ENCODE measurements around the gene PRKCQ.
"Not testable (repeated sequence)": the region's sequence is repeated elsewhere in the genome, so short reads cannot be mapped to it uniquely, and the experiment has no call there.

Gene PRKCQ

DNA sequence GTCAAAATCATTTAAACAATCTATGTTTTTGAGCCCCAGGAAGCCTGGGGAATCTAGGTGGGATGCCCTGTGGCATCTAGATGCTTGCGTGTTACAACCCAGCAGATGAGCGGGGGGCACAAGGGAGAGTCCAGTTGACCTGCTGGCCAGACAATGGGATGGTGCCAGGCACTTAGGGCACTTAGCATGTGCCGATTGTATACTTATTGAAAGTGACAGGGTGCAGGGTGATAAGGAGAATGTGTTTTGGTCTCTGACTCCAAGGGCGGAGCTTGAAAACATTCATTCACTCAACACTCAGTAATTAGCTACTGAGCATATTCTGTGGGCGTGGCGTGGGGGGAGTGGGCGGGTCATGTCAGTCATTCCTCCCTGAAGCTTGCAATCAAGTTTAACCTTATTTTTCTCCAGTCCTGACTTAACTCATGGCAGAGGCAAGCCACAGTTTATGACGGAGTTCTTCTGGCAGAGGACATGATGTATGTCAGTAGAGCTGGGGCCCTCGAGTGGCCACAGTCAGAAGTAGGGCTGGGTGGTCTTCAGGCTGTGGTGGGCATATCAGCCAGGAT lies 115.1 kb downstream of the PRKCQ start:
- no peak overlapping the region for H3K4me3 ChIP-seq (ENCODE audit: low read depth, low read length)

DNA sequence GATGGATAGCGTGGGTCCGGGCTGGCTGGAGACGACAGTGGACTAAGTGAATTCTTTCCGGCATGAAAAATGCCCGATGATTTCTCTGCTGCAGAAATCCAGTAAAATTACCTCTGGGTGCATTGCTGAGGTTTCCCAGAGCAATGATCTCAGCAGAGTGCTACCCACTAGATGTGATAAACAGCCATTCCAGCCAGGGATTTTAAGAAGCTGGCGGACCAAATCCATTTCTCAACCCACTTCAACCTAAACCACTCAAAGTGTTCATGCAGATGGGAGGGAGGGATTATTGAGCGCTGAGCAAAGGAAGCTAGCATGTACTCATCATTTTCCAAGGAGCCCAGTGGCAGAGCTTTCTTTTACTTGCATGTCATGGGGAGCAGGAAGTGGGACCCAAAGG lies 116.7 kb downstream of the PRKCQ start:
- no peak overlapping the region for H3K4me3 ChIP-seq (ENCODE audit: low read depth, low read length)

DNA sequence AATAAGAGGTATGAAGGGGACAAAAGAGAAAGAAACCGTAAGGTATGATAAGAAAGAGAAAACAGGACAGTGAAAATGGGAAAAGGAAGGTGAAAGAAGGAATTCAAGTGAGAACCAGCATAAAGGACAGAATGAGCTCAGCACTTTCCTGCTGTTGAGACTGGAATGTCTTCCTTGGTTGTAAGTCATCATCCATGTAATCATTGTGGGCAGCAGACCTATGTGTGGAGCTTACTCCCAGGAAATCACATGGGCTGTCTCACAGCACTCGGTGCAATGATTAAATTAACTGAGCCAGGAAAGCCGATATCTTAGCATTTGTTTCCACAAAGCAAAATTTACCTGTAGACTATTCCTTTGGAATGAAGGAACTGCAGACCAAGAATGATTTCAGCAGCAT lies 118.1 kb downstream of the PRKCQ start:
- H3K4me3 ChIP-seq (ENCODE audit: low read depth, low read length), result no peak overlapping the region

DNA sequence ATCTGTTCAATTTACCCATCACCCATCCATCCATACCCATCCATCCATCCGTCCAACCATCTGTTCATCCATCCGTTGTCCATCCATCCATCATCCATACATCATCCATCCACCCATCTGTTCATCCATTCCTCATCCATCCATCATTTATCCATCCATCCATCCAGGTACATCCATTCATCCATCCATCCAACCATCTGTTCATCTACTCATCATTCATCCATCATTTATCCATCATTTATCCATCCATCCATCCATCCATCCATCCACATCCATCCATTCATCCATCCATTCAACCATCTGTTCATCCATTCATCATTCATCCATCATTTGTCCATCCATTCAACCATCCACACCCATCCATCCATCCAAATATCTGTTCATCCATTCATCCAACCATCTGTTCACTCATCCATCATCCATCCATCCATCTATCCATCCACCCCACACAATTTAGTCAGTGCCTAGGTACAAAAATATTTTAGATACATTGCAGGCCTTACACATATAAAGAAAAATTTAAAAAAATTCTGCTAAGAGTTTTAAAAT lies 119.1 kb downstream of the PRKCQ start:
- no peak overlapping the region for H3K4me3 ChIP-seq (ENCODE audit: low read depth, low read length)

DNA sequence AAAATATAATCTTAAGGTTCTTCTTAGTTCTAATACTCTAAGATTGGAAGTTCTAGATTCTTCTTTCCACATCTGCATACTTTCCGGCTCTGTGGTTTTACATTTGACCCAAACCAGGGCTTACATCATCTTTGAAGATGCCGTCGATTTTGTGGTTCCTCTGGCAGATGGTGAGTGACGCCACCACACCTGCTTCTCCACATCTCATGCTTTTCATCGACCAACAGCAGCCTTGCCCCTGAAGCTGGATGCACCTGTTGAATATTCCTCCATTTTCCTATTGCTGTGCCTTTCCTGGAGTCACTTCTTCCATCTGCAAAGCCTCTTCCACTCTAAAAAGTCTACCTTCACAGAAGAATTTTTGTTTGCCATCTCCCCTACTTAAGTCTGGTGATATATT lies 121.3 kb downstream of the PRKCQ start:
- no peak overlapping the region for H3K4me3 ChIP-seq (ENCODE audit: low read depth, low read length)

DNA sequence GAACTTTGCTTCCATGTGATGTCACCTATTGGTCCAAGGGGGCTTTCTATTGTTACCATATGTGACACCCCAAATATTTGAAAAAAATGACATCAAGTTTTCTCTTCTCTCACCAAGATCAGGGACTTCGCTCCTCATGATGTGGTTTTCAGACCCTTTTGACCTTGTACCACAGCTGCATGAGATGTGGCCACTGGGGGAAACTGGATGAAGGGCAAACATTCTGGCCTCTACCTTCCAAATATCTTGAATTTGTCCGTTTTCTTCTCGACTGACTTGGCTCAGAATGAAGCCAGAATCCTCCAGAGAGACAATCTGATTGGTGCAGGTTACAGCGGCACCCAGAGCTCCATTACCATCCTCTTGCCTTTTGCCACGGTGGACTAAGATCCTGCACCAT lies 122.7 kb downstream of the PRKCQ start:
- no peak overlapping the region for H3K4me3 ChIP-seq (ENCODE audit: low read depth, low read length)

DNA sequence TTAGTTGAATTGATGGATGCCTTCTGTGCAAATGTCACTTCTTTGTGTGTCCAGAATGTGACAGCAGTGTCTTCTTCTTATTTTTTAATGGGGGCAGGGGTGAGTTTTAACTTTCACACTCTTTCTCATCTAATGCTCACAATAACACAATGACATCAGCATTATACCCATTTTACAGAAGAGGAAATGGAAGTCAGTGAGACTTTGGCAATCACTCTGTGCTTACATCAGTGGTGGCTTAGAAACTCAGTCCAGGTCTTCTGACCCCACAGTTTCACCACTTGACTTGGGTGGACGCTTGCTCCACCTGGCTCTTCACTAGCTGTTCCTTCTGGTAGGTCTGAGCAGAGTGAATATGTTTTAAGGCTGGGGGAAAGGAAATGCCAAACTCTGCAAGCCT lies 124.0 kb downstream of the PRKCQ start:
- H3K4me3 ChIP-seq (ENCODE audit: low read depth, low read length), result no peak overlapping the region

DNA sequence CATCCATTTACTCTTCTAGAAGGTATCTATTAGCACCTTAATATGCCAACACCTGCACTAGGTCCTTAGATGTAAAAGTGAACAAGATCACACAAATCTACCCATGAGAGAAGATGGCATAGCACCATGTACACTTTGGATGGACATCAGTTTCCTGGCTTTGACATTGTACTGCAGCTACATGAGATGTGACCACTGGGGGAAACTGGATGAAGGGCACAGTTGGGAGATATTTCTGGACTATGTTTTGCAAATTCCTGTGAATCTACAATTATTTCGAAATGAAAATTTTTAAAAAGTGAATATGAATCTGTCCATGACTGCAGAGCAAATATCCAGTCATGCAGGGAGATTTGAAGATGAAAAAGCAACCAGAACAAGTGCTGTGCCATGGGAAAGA lies 124.5 kb downstream of the PRKCQ start:
- H3K4me3 ChIP-seq (ENCODE audit: low read depth, low read length), result no peak overlapping the region

DNA sequence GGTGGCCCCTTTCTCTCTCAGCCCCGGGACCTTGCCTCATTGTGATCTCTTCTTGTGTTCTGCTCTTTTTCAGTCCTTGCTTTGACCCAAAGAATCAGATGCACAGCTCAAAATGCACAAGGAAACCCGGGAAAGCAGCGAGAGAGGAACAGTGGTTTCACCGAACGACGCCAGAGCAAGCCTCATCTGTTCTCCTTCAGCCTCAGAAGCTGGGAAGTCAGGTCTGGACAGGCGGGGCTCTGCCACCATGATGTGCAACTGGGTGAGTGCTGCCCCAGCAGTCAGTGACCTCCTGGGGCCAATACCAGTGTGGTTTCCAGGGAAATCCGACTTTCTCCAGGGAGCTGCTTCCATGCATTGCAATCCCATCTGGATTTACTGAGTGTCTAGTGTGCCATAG lies 133.4 kb downstream of the PRKCQ start:
- no peak overlapping the region for H3K4me3 ChIP-seq (ENCODE audit: low read depth, low read length)

DNA sequence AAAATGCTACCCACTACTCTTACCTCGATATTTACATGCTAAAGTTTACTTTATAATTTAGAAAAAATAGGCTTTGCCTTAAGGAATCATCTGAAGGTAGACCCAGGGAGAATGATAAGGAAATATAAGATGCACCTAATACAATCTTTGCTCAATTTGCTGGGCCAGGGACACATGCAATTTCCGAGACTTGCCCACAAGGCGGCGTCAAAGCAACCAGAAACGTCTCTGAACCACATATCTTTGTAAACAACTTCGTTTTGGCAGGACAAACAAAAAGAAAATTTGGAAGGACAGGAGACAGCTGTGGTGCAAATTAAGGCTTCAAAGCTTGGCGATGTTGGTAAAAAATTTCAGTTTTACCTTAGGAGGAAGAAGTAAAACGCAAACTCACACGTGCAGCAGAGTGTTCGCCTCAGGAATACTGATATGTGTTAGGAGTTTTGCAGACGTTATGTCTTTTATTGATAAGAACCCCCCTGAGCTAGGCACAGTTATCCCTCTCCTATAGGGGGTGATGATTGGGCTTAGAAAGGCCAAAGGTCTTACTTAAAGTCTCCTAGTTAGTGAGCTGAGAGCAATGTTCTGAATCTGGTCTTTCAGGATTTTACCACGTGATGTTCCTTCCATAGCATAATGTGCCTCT lies 134.3 kb downstream of the PRKCQ start:
- H3K4me3 ChIP-seq (ENCODE audit: low read depth, low read length), result no peak overlapping the region

DNA sequence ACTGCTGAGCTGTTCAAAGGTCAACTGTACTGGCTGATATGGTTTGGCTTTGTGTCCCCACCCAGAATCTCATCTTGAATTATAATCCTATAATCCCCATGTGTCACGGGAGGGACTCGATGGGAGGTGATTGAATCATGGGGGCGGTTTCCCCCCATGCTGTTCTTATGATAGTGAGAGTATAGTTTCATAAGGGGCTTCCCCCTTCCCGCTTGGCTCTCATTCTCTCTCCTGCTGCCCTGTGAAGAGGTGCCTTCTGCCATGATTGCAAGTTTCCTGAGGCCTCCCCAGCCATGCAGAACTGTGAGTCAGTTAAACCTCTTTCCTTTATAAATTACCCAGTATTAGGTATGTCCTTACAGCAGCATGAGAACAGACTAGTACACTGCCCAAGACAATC lies 140.2 kb downstream of the PRKCQ start:
- H3K4me3 ChIP-seq (ENCODE audit: low read depth, low read length), result not testable (repeated sequence)

DNA sequence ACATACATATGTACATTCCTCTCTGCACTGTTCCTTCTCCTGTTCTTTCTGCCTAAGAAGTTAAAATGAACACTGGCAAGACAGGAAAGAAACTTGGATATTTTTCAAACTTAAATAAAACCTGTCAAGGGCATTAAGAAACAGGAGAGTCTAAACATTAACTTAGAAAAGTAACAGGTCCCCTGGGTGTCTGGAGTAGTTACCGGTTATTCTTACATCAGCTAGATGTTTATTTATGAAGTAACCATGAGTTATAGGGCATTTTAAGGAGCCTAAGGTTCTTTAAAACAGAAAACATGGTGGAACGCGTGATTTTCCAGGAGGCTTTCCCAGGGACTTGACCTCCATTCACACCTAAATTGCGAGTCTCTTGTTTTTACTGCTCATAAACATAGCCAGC lies 148.2 kb downstream of the PRKCQ start:
- H3K4me3 ChIP-seq (ENCODE audit: low read depth, low read length), result no peak overlapping the region

DNA sequence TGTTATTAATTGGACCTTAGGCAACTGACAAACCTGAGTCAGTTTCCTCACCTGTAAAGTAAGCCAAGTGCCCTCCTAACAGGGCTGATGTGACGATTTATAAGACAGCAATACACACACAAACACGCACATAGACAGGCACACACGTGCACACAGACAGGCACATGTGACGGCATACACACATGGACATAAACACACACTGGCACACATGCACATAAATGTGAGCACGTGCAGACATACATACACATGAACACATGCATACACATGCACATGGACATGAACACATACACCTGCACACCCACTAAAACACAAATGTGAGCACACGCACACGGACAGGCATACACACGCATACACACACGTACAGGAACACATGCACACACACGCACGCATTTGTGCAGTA lies 148.9 kb downstream of the PRKCQ start:
- H3K4me3 ChIP-seq (ENCODE audit: low read depth, low read length), result no peak overlapping the region

DNA sequence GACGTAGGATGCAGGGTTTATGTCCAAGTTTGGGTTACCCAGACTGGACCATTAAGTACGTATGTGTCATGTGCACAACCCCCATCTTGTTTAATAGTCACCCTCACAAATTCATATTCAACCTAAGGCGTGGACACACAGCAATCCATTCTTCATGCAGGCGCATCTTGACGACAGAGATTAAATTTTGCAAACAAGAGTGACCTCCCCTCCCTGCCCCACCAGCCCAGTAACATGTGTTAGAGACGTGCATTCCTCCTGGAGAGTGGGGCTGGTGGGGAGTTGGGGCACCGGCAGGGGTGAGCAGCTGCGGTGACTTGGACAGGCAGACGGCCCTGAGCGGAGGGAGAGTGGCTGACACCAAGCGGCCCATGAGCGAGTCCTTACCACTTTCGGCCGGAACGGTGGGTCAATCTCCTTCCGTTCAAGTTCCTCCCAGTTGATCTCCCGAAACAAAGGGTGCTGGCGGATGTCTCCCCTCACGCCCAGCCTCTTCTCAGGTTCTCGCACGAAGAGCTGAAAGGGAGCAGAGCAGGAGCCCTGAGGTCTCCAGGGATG lies 149.6 kb downstream of the PRKCQ start:
- no peak overlapping the region for H3K4me3 ChIP-seq (ENCODE audit: low read depth, low read length)

DNA sequence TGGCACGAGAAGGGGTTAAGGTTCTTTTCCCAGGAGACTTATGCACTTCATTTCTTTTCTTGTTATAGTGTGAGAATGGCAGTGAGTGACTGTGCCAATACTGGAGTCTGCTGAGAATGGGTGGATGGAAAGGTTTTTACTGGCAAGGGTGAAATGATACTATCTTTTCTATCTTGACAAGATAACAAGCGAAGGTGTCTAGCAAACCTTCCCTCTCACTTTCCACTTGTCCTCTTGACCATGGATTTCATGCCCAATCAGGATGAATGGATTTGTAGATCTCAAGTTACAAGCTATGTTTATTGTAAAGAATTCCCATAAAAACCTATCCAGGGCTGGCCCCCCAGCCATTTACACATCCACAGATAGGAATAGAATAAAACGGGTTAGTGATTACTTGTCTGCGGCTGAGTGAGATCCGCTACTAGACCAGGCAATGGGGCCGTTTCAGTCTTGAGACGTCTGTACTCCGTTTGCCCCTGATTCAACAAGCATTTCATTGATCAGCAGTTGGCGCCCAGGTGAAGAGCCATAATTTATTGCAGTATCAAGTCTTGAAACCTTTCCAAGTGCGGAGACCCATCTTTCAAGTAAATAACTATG lies 152.6 kb downstream of the PRKCQ start:
- H3K4me3 ChIP-seq (ENCODE audit: low read depth, low read length), result no peak overlapping the region

DNA sequence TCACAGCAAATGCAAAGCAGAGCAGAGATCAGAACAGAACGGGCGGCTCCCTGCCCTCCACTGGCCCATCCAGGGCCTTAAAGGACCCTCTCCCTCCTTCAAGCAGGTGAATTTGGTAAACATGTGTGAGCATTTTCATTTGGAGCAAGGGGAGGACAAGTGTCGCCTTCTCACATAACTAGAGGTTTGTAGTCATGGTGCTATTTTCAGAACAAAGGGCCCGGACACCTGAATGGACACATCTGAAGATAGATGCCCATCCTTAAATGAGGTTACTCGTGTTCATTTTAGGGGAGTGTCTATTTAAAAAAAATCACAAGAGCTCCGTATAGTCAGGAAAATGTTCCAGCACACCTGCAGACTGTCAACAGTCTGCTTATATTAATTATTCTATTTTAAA lies 153.8 kb downstream of the PRKCQ start:
- H3K4me3 ChIP-seq (ENCODE audit: low read depth, low read length), result no peak overlapping the region

DNA sequence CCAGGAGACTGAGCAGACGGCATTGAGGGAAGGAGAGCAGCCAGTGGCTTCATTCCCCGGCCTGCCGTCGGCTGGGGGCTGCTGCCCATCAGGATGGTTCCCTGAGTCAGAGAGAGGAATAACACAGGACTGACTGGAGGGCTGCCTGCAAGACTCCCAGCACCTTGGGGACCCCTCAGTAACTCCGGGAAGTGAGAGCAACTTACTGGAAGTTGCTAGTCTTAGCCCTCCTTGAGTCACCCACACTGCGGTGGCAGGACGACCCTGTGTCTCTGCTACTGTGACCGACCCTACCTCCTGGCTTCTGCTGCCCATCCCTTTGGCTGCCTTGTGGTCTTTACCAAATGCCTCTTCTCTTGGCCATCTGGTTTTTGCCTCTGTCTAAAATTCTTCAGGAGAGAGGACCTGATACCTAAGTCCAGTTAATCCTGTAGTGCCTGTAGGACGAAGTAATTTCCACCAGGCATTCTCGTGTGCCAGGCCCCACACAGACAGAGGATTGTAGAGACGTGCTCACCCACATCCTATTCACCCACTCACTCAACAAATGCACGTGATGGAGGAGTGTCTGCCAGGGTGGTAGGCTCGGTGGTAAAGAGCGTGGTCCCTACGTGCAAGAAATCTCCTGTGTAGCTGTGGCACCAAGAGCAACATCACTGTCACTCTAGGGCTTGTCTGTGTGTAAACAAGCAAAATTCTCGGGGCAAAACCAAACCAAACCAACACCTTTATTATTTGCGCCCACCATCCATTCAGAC lies 156.5 kb downstream of the PRKCQ start:
- H3K4me3 ChIP-seq (ENCODE audit: low read depth, low read length), result no peak overlapping the region

DNA sequence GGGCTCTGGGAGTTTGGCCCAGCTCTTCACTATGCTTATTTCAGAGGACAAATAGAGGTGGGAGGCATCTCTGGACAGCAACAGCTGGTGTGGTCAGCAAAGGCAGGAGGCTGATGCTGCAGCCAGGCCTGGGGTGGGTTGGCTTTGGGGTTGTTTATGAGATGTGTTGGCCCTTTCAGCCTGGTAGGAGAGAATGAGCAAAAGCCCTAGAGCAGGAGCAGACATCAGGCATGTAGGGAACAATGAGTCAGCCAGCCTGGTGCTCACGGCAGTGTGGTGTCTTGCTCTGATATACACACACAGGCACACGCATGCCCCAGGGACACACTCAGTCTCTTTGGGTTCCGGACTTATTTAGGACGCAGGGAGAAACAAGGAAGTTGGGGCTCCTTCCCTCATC lies 157.1 kb downstream of the PRKCQ start:
- H3K4me3 ChIP-seq (ENCODE audit: low read depth, low read length), result no peak overlapping the region

DNA sequence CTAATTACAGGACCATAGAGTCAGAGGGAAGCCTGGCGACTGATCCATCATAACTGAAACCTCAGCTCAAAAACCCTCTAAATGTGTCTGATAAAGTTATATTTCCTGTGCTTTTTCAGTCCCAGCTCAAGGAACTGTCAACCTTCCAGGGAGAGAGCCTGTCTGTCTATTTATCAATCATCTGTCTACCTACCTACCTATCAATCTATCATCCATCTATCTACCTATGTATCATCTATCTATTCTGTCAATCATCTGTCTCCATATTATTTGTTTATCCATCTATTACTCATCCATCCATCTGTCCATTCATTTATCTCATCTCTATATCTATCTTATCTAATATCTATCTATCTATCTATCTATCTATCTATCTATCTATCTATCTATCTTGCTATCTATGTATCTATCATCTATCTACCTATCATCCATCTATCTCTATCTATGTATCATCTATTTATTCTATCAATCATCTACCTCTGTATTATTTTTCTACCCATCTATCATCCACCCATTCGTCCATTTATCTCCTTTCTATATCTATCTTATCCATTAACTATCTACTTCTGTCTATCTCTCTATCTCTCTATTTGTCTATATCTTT lies 161.4 kb downstream of the PRKCQ start:
- H3K4me3 ChIP-seq (ENCODE audit: low read depth, low read length), result no peak overlapping the region

DNA sequence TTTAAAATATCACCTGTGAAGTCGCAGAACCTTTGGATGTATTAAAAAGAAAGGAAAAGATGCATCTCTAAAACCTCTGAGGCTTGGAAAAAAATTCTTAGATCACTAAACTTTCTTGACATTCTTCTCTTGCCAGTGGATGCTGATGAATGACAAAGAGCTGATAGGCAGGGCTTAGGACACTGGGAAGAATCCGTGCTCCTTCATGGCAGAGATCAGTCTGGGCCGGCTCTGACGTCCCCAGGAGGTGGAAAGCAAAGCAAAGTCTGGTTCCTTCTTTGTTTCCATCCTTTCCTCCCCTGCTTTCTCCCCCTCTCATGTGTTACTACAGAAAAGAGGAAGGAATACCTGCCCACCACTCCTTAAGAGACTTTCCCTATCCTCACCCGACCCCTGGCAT lies 161.9 kb downstream of the PRKCQ start:
- no peak overlapping the region for H3K4me3 ChIP-seq (ENCODE audit: low read depth, low read length)

DNA sequence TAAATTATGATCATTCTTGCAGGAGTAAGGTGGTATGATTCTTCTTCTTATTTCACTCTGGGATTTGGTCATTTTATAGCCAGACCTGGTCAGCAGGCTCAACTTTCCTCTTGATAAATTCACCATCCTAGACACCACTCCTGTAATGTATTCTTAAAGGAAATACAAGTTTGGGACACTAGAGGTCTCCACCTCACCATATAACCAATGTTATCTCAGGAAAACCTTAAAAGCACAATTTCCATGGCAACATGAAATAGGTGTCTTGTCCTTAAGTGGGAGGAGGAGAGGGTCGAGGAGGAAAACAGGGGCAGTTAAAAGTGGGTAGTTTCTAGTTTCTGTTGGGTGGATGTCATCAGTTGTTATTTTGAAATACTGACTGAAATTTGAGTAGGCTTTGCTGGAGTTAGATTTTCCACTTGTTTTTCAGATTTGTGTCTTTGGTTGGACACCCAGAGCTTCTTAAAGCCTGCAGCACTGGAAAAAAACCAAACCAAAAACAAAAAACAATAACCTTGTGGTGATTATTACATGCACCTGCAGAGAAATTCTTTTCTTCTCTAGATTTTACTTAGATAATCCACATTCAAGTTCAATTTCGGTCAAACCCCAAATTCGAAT lies 163.1 kb downstream of the PRKCQ start:
- no peak overlapping the region for H3K4me3 ChIP-seq (ENCODE audit: low read depth, low read length)
